ENCODE results near the gene VAV1.

GRCh38 chr19:6890401-6890913 lies 117.9 kb downstream of the VAV1 start:
- TF ChIP-seq POLR2A (IDR thresholded peaks at IDR 0.05) = no peak
- no peak for TF ChIP-seq CTCF (IDR thresholded peaks at IDR 0.05)
- no peak for TF ChIP-seq POLR2AphosphoS5 (IDR thresholded peaks at IDR 0.05)
- no peak for TF ChIP-seq EP300 (IDR thresholded peaks at IDR 0.05)
